CD14-positive monocyte (primary cell): ENCODE measurements around the gene SFI1. TPM values are rescaled to one million over a fixed set of nuclear protein-coding genes. Genes with fewer than 3 reads are reported as not detected.

Experiments
- DNase-seq, 3 donors: peaks; one replicate each; pipeline ENCODE4 v3.0.0-alpha.2; 2011 to 2022
- H2AFZ ChIP-seq: 2 replicates; pipeline ENCODE4 v1.6.0; 2012; ENCODE audit warnings: mild to moderate bottlenecking, low read depth, low read length, inconsistent platforms; ENCODE audit not compliant: insufficient read depth, poor library complexity, severe bottlenecking
- H3K27ac ChIP-seq, 2 donors: 1 replicate in 1 of 2; 2 replicates in 1 of 2; pipeline ENCODE4 v1.5.1; 2012 to 2013; ENCODE audit warnings: low read length in 2 of 2, control low read depth in 1 of 2, inconsistent platforms in 1 of 2, low read depth in 1 of 2, mild to moderate bottlenecking in 1 of 2
- H3K27me3 ChIP-seq, 2 donors: one replicate each; pipeline versions ENCODE4 v1.6.0 to v1.6.1; 2011 to 2013; ENCODE audit warnings: low read length in 2 of 2; ENCODE audit not compliant: control insufficient read depth in 2 of 2, insufficient read depth in 2 of 2
- H3K36me3 ChIP-seq, 2 donors: replicated peaks in 1 of 2; 1 replicate in 1 of 2; 2 replicates in 1 of 2; pipeline versions ENCODE4 v1.5.1 to v1.6.1; 2012 to 2013; ENCODE audit warnings: low read length in 2 of 2, control low read depth in 1 of 2, inconsistent platforms in 1 of 2, mild to moderate bottlenecking in 1 of 2; ENCODE audit not compliant: insufficient read depth in 2 of 2, control insufficient read depth in 1 of 2
- H3K4me1 ChIP-seq, 2 donors: 1 replicate in 1 of 2; 2 replicates in 1 of 2; pipeline versions ENCODE4 v1.5.1 to v1.6.1; 2012 to 2013; ENCODE audit warnings: low read length in 2 of 2, control low read depth in 1 of 2, inconsistent platforms in 1 of 2, mild to moderate bottlenecking in 1 of 2, moderate library complexity in 1 of 2; ENCODE audit not compliant: insufficient read depth in 2 of 2, control insufficient read depth in 1 of 2
- H3K4me2 ChIP-seq: replicated peaks from 2 replicates; pipeline ENCODE3; 2012; ENCODE audit warnings: low read length, moderate library complexity, mild to moderate bottlenecking; ENCODE audit not compliant: poor library complexity, severe bottlenecking; ENCODE audit errors: extremely low read depth
- H3K4me3 ChIP-seq, 3 experiments: fragments of 200-600 bp in 1 of 3; sonication (generic) in 1 of 3; replicated peaks in 1 of 3; 1 replicate in 2 of 3; 2 replicates in 1 of 3; pipeline ENCODE4 v1.5.1; 2011 to 2013; ENCODE audit warnings: low read length in 3 of 3, mild to moderate bottlenecking in 3 of 3, control low read depth in 2 of 3, low read depth in 2 of 3, inconsistent platforms in 1 of 3, moderate library complexity in 1 of 3
- H3K79me2 ChIP-seq: 2 replicates; pipeline ENCODE4 v1.6.0; 2012; ENCODE audit warnings: mild to moderate bottlenecking, control low read depth, inconsistent platforms, low read length, moderate library complexity; ENCODE audit not compliant: insufficient read depth
- H3K9ac ChIP-seq: 2 replicates; pipeline ENCODE4 v1.6.0; 2017; ENCODE audit warnings: low read length, mild to moderate bottlenecking; ENCODE audit not compliant: insufficient read depth, poor library complexity, severe bottlenecking
- H3K9me3 ChIP-seq, 2 donors: replicated peaks in 1 of 2; 1 replicate in 1 of 2; 2 replicates in 1 of 2; pipeline versions ENCODE4 v1.5.1 to v1.6.1; 2012 to 2013; ENCODE audit warnings: low read length in 2 of 2, control low read depth in 1 of 2; ENCODE audit not compliant: control insufficient read depth in 1 of 2, insufficient read depth in 1 of 2
- H4K20me1 ChIP-seq: 2 replicates; pipeline ENCODE4 v1.6.0; 2012; ENCODE audit warnings: mild to moderate bottlenecking, low read length, control low read depth, moderate library complexity; ENCODE audit not compliant: insufficient read depth
- H3K27ac Mint-ChIP-seq, 7 donors: one replicate each; pipeline ENCODE4 v1.8.0; 2020; ENCODE audit warnings: mild to moderate bottlenecking in 7 of 7, mixed read lengths in 7 of 7, moderate library complexity in 6 of 7, inconsistent platforms in 2 of 7
- H3K27me3 Mint-ChIP-seq, 3 donors: one replicate each; pipeline ENCODE4 v1.8.0; 2021 to 2022; ENCODE audit warnings: low read depth in 3 of 3, mild to moderate bottlenecking in 3 of 3, mixed read lengths in 3 of 3, moderate library complexity in 3 of 3, inconsistent platforms in 1 of 3
- H3K36me3 Mint-ChIP-seq, 2 donors: one replicate each; pipeline ENCODE4 v1.8.0; 2020; ENCODE audit warnings: mixed read lengths in 2 of 2, inconsistent platforms in 1 of 2, mild to moderate bottlenecking in 1 of 2
- H3K4me1 Mint-ChIP-seq: one replicate; pipeline ENCODE4 v1.8.0; 2020; ENCODE audit warnings: mild to moderate bottlenecking, mixed read lengths
- H3K4me3 Mint-ChIP-seq, 2 donors: one replicate each; pipeline ENCODE4 v1.8.0; 2020; ENCODE audit warnings: mild to moderate bottlenecking in 2 of 2, mixed read lengths in 2 of 2, moderate library complexity in 1 of 2
- H3K9me3 Mint-ChIP-seq, 7 donors: one replicate each; pipeline ENCODE4 v1.8.0; 2020 to 2022; ENCODE audit warnings: mixed read lengths in 7 of 7, mild to moderate bottlenecking in 6 of 7, moderate library complexity in 6 of 7, inconsistent platforms in 2 of 7
- WGBS: methylation state at CpG from one replicate; pipeline ENCODE4 v1.1.5; 2013; ENCODE audit warnings: missing lambda C conversion rate; ENCODE audit not compliant: insufficient coverage; 5-methylcytosine and 5-hydroxymethylcytosine counted together
- intact Hi-C, 2 donors: fragments of 100-400 bp; cut with micrococcal nuclease; formaldehyde crosslinking; loops; one replicate each; pipeline versions ENCODE4 v1.15.0 to v1.15.1; 2023
- polyA plus RNA-seq, 3 donors: library from polyadenylated mRNA; depleted of rRNA in 1 of 3; unstranded in 2 of 3; stranded (reverse) in 1 of 3; fragments of 300-500 nt in 2 of 3; fragments of >200 nt in 1 of 3; fragmentation: Illumina TruSeq in 2 of 3; gene quantifications; 1 replicate in 2 of 3; 2 replicates in 1 of 3; pipeline ENCODE4 v1.2.3, GENCODE V29; 2012 to 2021
- TF ChIP-seq, protein P1 (sequence below): fragments of 200-600 bp; IDR thresholded peaks from one replicate; pipeline ENCODE4 v1.8.0; 2022; ENCODE audit warnings: antibody characterized with exemption, mild to moderate bottlenecking

Gene SFI1
- polyA plus RNA-seq, 3 donors = 1.7 to 43.4 (median 3.6) TPM

- Histone ChIP-seq H3K4me1 (peaks cover 16 to 32% of the 10 kb centered on the region in 2 donors), H3K79me2 (peaks cover 82% of the 10 kb centered on the region), H3K4me3 (no peak overlapping the region), H3K27me3 (no peaks in the 10 kb centered on the region), H3K9ac (no peak overlapping the region), H3K4me2 (no peak overlapping the region), H3K27ac (peak overlapping the region in 1 of 2 donors; percentile 36), H3K36me3 (peaks cover 7 to 19% of the 10 kb centered on the region in 2 donors), H2AFZ (no peak overlapping the region), H4K20me1 (peaks cover 19% of the 10 kb centered on the region), H3K9me3 (no peaks in the 10 kb centered on the region)
- peaks cover 0 to 2% (median 0%) of the 10 kb centered on the region in 3 donors for H3K27me3 Mint-ChIP-seq
- no peaks in the 10 kb centered on the region for H3K9me3 Mint-ChIP-seq
- DNase-seq = no peak
- H3K4me3 Mint-ChIP-seq = no peak overlapping the region
- TF ChIP-seq, protein P1, sequence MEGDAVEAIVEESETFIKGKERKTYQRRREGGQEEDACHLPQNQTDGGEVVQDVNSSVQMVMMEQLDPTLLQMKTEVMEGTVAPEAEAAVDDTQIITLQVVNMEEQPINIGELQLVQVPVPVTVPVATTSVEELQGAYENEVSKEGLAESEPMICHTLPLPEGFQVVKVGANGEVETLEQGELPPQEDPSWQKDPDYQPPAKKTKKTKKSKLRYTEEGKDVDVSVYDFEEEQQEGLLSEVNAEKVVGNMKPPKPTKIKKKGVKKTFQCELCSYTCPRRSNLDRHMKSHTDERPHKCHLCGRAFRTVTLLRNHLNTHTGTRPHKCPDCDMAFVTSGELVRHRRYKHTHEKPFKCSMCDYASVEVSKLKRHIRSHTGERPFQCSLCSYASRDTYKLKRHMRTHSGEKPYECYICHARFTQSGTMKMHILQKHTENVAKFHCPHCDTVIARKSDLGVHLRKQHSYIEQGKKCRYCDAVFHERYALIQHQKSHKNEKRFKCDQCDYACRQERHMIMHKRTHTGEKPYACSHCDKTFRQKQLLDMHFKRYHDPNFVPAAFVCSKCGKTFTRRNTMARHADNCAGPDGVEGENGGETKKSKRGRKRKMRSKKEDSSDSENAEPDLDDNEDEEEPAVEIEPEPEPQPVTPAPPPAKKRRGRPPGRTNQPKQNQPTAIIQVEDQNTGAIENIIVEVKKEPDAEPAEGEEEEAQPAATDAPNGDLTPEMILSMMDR = no peak
- peak overlapping the region in 1 of 7 donors; percentile 58 for H3K27ac Mint-ChIP-seq
- intact Hi-C loops = no loop called here
- peaks cover 22% of the 10 kb centered on the region in 2 donors for H3K36me3 Mint-ChIP-seq
- peaks cover 32% of the 10 kb centered on the region for H3K4me1 Mint-ChIP-seq
- 90% methylated on average over 5 of the region's 9 CpGs for WGBS
Measured at GRCh38 chr22:31652088-31652487, 155.8 kb downstream of the SFI1 start.

GRCh38 chr22:31652911-31653684 is 156.8 kb downstream of the SFI1 start:
- H2AFZ ChIP-seq = no peak overlapping the region
- peaks cover 16 to 32% of the 10 kb centered on the region in 2 donors for H3K4me1 ChIP-seq
- peak overlapping the region in 1 of 2 donors; percentile 8 for H3K27ac ChIP-seq
- DNase-seq = no peak
- peaks cover 32% of the 10 kb centered on the region for H3K4me1 Mint-ChIP-seq
- no peaks in the 10 kb centered on the region for H3K27me3 ChIP-seq
- peaks cover 0 to 9% of the 10 kb centered on the region in 2 donors for H3K36me3 ChIP-seq
- H3K9me3 ChIP-seq = no peaks in the 10 kb centered on the region
- H3K27me3 Mint-ChIP-seq = peaks cover 0 to 2% (median 0%) of the 10 kb centered on the region in 3 donors
- no peak overlapping the region for H3K4me2 ChIP-seq
- peaks cover 81% of the 10 kb centered on the region for H3K79me2 ChIP-seq
- H4K20me1 ChIP-seq = peaks cover 19% of the 10 kb centered on the region
- intact Hi-C loops = no loop called here
- no peak overlapping the region for H3K4me3 Mint-ChIP-seq
- H3K9ac ChIP-seq = no peak overlapping the region
- H3K4me3 ChIP-seq = no peak overlapping the region
- peak overlapping the region in 5 of 7 donors; percentile 6 to 61 (median 10) for H3K27ac Mint-ChIP-seq
- H3K36me3 Mint-ChIP-seq = peaks cover 12 to 14% of the 10 kb centered on the region in 2 donors
- TF ChIP-seq, protein P1 = no peak
- H3K9me3 Mint-ChIP-seq = no peaks in the 10 kb centered on the region
- WGBS = no CpG with 5 or more reads among the region's 9 CpGs
